NCI-H748 treated with DMSO at 0.1 percent for 48 hours (cell line): Measurements from ENCODE around the gene ZSCAN25.
"Not testable (repeated sequence)": the region's sequence is repeated elsewhere in the genome, so short reads cannot be mapped to it uniquely, and the experiment has no call there.

Experiments used
- DNase-seq: peaks from one replicate; lab custom pipeline; 2025; lab: John Stamatoyannopoulos, UW

ZSCAN25 gene

GRCh38 chr7:99616359-99617191, at the start of gene ZSCAN25:
ZSCAN25 (plus strand) TSS chr7:99616946; CDS start chr7:99619607, 2,661 bp downstream.
- peak; percentile 82 for DNase-seq

- not testable (repeated sequence) for DNase-seq
Measured at GRCh38 chr7:99568770-99569169, 48.0 kb upstream of the ZSCAN25 start.

- DNase-seq, result no peak
Measured at GRCh38 chr7:99571768-99572167, 45.0 kb upstream of the ZSCAN25 start.

GRCh38 chr7:99573257-99573656, 43.5 kb upstream of the ZSCAN25 start:
- no peak for DNase-seq

- no peak for DNase-seq
Measured at GRCh38 chr7:99576251-99576650, 40.5 kb upstream of the ZSCAN25 start.

DNA sequence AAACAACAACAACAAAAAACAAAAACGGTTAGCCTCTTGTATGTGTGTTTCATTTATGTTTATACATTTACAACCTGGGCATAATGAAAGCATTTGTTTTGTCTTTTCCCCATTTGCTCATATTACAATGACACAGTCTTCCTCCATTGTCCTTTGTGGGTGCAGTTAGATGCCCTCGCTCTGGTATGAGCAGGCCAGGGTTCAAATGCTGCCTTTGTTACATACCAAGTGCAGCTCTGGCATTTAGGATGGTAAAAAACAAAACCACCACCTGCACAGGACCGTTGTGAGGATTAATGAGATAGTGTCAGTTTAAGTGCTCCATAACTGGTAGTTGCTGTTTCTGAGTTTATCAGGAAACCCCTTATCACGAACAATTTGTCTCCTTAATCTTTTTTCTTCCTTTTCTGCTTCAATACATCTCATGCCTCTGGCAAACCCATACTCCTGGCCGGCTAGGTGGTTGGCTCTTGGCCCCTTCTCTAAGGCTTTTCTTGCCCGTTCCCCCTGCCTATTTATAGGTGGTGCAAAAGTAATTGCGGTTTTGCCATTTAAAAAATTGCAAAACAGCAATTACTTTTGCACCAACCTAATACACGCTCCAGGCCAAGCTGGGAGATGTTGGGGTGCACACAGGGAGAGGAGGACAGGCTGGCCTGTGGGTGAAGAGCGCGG, 37.3 kb upstream of the ZSCAN25 start:
- no peak for DNase-seq

GRCh38 chr7:99579956-99580777, 36.6 kb upstream of the ZSCAN25 start:
- DNase-seq, result peak; percentile 46

DNA sequence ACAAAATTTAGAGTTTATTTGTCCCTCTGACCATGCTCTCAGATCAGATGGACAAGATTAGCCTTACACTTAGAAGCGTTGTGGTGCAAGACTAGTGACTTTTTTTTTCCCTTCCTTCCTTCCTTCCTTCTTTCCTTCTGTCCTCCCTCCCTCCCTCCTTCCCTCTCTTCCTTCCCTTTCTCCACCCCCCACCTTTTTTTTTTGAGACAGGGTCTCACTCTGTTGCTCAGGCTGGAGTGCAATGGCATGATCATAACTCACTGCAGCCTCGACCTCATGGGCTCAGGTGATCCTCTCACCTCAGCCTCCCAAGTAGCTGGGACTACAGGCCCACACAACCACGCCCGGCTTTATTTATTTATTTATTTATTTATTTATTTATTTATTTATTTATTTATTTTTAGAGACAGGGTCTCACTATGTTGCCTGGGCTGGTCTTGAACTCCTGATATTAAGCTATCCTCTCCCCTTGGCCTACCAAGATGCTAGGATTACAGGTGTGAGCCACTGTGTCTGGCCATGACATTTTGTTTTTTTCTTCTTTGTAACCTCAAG, 35.9 kb upstream of the ZSCAN25 start:
- not testable (repeated sequence) for DNase-seq

DNA sequence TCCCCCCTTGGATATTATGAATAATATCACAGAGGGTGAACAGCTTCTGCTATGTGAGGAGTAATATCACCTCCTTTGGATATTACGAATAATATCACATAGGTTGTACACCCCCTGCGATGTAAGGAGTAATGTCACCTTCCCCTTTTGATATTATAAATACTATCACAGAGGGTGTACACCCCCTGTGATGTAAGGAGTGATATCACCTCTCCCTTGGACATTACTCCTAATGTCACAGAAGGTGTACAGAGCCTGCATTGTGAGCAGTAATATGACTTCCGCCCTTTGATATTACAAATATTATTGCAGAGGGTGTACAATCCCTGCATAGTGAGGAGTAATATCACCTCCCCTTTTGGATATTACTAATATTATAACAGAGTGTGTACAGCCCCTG, 27.9 kb upstream of the ZSCAN25 start:
- no peak for DNase-seq

- no peak for DNase-seq
Measured at GRCh38 chr7:99594948-99595745, 21.6 kb upstream of the ZSCAN25 start.

DNA sequence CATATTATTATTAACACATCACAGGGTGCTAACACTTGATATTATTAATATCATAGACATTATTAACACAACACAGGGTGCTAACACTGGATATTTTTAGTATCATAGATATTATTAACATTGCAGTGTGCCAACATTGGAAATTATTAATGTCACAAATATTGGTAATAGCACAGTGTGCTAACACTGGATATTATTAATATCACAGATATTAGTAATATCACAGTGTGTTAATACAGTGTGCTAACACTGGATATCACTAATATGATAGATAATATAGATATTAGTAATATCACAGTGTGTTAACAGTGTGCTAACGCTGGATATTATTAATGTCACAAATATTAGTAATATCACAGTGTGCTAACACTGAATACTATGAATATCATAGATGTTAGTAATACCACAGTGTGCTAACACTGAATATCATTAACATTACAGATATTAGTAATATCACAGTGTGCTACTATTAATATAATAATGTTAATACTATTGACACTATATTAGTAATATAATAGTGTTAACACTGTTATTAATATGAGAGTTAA, 20.3 kb upstream of the ZSCAN25 start:
- no peak for DNase-seq

GRCh38 chr7:99597762-99598501, 18.8 kb upstream of the ZSCAN25 start, which contains the start of gene TMEM225B:
TMEM225B (plus strand) TSS chr7:99598267; CDS start chr7:99604389, 6,122 bp downstream.
- DNase-seq, result no peak

DNA sequence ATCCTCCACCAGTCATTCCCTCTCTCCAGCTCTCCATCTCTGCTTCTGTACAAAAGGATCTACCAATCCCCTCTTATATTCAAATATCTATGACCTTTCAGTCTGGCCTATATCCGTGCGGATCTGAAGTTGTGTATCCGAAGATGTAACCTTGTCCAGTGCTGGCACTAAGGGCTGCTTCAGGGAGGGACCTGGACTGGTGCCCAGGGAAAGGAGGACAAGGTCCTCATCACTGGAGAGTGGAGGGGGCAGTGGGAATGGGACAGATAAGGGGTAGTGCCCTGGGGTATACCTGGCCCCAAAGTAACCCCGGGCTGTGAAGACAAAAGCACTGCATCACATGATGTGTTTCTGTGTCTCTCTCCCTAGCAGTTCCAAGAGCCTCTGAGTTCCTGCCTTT, 16.9 kb upstream of the ZSCAN25 start:
- DNase-seq, result no peak

GRCh38 chr7:99601656-99602310, 15.0 kb upstream of the ZSCAN25 start:
- DNase-seq, result no peak

DNA sequence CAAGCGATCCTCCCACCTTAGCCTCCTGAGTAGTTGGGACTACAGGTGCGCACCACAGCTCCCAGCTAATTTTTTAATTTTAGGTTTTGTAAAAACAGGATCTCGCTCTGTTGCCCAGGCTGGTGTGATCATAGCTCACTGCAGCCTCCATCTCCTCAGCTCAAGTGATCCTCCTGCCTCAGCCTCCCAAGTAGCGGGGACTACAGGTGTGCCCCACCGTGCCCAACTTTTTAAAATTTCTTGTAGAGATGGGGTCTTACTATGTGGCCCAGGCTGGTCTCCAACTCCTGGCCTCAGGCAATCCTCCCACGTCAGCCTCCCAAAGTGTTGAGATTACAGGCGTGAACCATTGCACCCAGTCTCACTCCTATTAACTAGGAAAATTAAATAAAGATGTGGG, 11.2 kb upstream of the ZSCAN25 start:
- DNase-seq, result no peak

GRCh38 chr7:99606531-99606930, 10.2 kb upstream of the ZSCAN25 start:
- DNase-seq, result no peak

- no peak for DNase-seq
Measured at GRCh38 chr7:99607548-99607947, 9.2 kb upstream of the ZSCAN25 start.

DNA sequence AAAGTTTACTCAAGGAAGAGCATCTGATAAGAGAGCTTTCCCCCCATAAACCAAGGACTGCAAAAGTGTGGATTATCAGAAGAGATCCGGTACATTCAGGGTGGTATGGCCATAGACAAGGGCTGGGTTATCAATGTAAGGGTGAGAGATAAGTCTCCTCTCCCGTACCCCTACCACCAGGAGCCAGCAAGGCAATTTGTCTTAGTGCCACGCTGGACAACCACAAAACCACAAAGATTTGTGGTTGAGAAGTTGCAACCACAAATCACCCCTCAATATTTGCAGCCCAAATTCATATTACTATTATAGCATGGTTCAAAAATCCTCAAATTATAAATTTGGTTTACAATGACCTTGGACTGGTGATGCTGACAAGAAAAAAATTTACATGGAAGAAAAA, 2.3 kb upstream of the ZSCAN25 start:
- no peak for DNase-seq

DNA sequence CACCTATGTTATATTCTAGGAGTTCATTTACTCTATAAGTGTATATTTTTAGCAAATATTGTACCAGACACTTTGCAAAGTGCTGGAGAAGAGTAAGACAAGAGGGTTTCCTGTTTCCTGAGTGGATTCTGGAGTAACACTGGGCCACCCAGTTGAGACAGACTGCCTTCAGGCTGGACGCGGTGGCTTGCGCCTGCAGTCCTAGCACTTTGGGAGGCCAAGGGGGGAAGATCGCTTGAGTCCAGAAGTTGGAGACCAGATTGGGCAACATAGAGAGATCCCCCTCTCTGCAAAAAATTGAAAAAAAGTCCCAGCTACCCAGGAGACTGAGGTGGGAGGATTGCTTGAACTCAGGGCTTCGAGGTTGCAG, 772 bp upstream of the ZSCAN25 start:
- DNase-seq, result no peak
